ENCODE results near the gene C6orf118.

Gene C6orf118

DNA sequence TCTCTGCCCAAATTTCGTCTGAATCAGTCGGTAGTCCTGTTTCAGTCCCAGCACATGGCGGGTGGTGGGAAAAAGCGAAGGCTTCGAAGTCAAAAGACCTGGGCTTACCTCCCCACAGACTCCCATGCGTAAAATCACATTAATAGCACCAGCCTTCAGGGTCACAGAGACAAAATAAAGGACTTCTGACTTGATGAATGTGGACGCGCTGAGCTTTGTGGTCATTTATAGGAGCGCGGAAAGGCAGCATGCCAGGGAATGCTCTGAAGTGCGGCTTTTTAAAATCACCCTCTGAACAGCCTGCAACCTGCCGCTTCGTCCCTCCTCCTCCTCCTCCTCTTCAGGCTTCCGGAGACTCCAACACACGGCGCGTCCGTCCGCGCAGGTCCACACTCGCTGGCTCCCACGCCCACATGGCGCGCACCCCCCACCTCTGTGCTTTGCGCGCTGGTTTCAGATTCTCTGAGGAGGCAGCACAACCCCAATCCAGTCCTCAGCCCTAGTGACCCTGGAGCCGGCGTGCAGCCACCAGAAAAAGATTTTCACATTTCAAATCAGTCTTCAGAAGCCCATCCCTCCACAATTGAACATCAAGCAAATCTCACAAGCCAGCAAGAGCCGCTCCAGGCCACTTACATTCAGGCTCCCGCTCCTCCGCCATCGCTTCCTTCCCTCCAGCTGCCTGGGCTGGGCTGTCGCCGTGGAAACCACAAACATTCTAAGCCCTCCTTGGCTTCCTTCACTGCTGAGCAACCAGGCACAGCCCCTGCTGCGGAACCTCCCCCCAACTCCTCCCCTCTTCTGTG lies at the start of gene C6orf118:
C6orf118 (minus strand) TSS at position 680 of the 806 bp plus-strand sequence; CDS start at position 661, 19 bp downstream.
- ATAC-seq (ENCODE audit: low read depth) (no peak), DNase-seq (ENCODE audit: low spot score in 2 of 2) (no peak)
- Mint-ChIP-seq H3K4me1 (no peaks in the 10 kb centered on the region), H3K36me3 (no peaks in the 10 kb centered on the region), H3K4me3 (peak within 1 kb of the TSS; percentile 1), H3K27ac (no peak within 1 kb of the TSS), H3K9me3 (peaks cover under 1% of the 10 kb centered on the region), H3K27me3 (no peaks in the 10 kb centered on the region)

DNA sequence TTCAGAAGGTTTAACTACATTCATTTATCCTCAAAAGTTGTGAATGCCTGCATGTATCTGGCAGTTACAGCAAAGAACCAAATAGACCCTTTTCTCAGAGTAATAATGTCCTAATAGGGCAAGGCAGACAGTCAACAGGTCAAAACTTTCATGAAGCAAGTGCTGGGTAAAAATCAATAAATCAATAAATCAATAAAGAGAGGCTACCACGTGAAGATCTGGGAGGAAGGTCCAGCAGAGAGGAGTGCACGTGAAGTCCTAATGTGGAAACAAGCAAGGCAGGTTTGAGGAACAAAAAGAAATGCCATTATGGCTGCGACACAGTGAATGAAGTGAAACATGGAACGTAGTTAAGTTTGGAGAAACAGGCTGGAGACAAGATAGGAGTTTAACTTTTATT lies 36.3 kb upstream of the C6orf118 start:
- ATAC-seq (ENCODE audit: low read depth), result no peak
- H3K27me3 Mint-ChIP-seq, result no peaks in the 10 kb centered on the region
- no peaks in the 10 kb centered on the region for H3K36me3 Mint-ChIP-seq
- peaks cover 5% of the 10 kb centered on the region for H3K9me3 Mint-ChIP-seq
- H3K4me1 Mint-ChIP-seq, result no peaks in the 10 kb centered on the region
- no peak overlapping the region for H3K27ac Mint-ChIP-seq
- H3K4me3 Mint-ChIP-seq, result no peak overlapping the region
- DNase-seq (ENCODE audit: low spot score in 2 of 2), result no peak

- Mint-ChIP-seq H3K27ac (no peak overlapping the region), H3K4me3 (no peak overlapping the region), H3K9me3 (peaks cover 1% of the 10 kb centered on the region), H3K4me1 (no peaks in the 10 kb centered on the region), H3K27me3 (no peaks in the 10 kb centered on the region), H3K36me3 (no peaks in the 10 kb centered on the region)
- ATAC-seq (ENCODE audit: low read depth) (no peak), DNase-seq (ENCODE audit: low spot score in 2 of 2) (no peak)
Measured at GRCh38 chr6:165340532-165340931, 31.1 kb upstream of the C6orf118 start.

DNA sequence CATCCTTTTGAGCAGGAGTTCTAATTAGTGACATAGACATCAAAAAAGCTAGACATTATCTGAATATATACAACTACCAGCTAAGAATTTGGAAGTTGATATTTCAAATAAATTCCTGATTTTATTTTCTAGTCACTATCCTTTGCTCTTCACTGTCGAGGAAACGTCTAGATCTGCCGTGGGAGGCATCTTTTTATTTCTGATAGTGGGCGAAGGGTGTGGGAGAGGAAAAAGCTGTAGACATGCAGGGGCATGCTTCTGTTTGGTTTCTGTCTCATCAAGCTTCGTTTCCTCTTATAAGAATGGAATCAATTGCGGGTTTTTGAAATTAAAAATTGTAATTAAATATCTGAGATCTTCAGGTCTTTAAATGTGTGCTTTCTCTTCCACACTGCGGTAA lies 16.2 kb upstream of the C6orf118 start:
- Mint-ChIP-seq H3K9me3 (peaks cover 12% of the 10 kb centered on the region), H3K27ac (no peak overlapping the region), H3K4me1 (no peaks in the 10 kb centered on the region), H3K4me3 (no peak overlapping the region), H3K36me3 (no peaks in the 10 kb centered on the region), H3K27me3 (no peaks in the 10 kb centered on the region)
- ATAC-seq (ENCODE audit: low read depth) (no peak), DNase-seq (ENCODE audit: low spot score in 2 of 2) (no peak)

DNA sequence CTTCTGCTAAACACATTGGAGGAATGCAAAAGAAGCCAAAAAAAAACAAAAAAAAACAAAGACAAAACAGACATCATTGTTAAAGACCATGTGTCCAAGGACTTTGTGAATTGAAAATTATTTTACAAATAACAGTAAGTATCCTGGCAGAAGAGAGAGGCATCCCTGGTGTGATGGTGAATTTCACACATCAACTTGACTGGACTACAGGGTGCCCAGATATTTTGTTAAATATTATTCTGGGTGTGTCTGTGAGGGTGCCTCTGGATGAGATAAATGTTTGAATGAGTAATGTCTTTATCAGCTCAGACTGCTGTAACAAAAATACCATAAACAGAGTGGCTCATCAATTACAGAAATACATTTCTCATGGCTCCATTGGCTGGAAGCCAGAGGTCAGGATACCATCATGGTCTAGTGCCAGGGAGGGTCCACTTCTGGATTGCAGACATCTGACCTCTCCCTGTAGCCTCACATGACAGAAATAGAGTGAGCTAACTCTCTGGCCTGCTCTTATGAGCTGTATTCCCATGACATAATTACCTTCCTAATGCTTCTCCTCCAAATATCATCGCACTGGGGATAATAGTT lies 12.2 kb upstream of the C6orf118 start:
- ATAC-seq (ENCODE audit: low read depth), result no peak
- Mint-ChIP-seq H3K4me1 (no peaks in the 10 kb centered on the region), H3K36me3 (no peaks in the 10 kb centered on the region), H3K27ac (no peak overlapping the region), H3K9me3 (peaks cover 15% of the 10 kb centered on the region), H3K4me3 (no peak overlapping the region), H3K27me3 (no peaks in the 10 kb centered on the region)
- no peak for DNase-seq (ENCODE audit: low spot score in 2 of 2)

GRCh38 chr6:165321150-165321549 lies 11.7 kb upstream of the C6orf118 start:
- Mint-ChIP-seq H3K36me3 (no peaks in the 10 kb centered on the region), H3K4me1 (no peaks in the 10 kb centered on the region), H3K9me3 (peaks cover 15% of the 10 kb centered on the region), H3K27me3 (no peaks in the 10 kb centered on the region), H3K4me3 (no peak overlapping the region), H3K27ac (no peak overlapping the region)
- ATAC-seq (ENCODE audit: low read depth) (no peak), DNase-seq (ENCODE audit: low spot score in 2 of 2) (no peak)

DNA sequence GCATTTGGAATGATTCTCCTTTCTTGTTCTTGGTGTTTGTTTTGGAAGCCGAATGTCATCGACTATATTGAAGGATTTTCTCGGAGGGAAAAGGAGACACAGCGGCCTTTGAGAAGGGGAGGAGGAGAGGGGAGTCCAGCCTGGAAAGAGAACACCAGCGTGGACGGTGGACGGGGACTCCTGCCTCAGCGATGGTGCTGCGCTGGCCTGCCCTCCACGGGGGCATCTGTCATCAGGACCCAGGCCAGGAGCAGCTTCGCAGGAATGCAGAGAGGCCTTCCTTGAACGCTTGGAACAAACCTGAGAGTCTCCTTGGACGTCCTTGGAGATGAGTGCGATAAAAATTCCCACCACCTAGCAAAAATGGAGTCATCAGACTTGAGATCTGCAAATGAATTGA lies 8.3 kb upstream of the C6orf118 start:
- no peaks in the 10 kb centered on the region for H3K27me3 Mint-ChIP-seq
- H3K9me3 Mint-ChIP-seq, result peaks cover 10% of the 10 kb centered on the region
- no peak for ATAC-seq (ENCODE audit: low read depth)
- H3K4me1 Mint-ChIP-seq, result no peaks in the 10 kb centered on the region
- no peak overlapping the region for H3K4me3 Mint-ChIP-seq
- no peak overlapping the region for H3K27ac Mint-ChIP-seq
- DNase-seq (ENCODE audit: low spot score in 2 of 2), result no peak
- H3K36me3 Mint-ChIP-seq, result no peaks in the 10 kb centered on the region

- no peak for ATAC-seq (ENCODE audit: low read depth)
Measured at GRCh38 chr6:165306955-165307354, 2.5 kb downstream of the C6orf118 start.

DNA sequence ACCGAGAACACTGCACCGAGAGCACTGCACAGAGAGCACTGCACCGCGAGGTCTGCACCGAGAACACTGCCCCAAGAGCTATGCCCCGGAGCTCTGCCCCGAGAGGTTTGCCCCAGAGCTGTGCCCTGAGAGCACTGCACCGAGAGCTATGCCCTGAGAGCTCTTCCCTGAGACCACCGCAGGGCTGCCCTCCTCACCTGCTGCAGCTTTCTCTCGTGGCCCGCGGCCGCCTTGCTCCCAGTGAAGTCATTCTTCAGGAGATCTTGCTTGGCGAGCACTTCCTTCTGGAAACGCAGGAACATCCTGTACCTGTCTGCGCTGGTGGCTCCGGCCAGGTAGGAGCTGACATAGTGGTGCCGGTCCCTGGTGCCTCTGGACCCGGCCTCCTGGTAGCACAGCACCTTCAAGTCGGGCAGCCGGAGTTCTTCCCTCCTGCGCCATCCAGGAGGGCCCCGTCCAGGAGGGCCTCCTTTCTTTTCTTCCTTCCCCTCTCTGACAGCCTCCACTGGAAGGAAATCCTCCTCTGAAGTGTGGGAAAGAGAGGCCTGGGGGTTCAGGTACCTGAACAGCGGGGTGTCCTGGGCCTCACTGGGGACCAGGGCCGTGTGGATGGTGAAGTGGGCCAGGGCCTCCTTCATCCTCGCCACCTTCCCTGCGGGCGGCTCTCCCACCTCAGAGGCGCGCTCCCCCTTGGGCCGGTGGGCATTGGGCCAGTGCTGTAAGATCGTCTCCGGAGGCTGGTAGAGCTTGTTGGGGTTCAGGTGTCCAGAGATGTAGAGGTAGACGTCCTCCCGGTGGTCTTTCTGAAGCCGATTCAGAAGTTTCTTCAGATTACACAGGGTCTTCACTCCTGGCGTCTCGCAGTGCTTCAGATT lies 7.8 kb downstream of the C6orf118 start:
- H3K4me3 Mint-ChIP-seq, result no peak overlapping the region
- DNase-seq (ENCODE audit: low spot score in 2 of 2) (no peak), ATAC-seq (ENCODE audit: low read depth) (no peak)
- H3K36me3 Mint-ChIP-seq, result peaks cover 2% of the 10 kb centered on the region
- no peaks in the 10 kb centered on the region for H3K4me1 Mint-ChIP-seq
- no peaks in the 10 kb centered on the region for H3K27me3 Mint-ChIP-seq
- H3K9me3 Mint-ChIP-seq, result peaks cover 6% of the 10 kb centered on the region
- no peak overlapping the region for H3K27ac Mint-ChIP-seq

More at GRCh38 chr6:165306955-165307354, 2.5 kb downstream of the C6orf118 start:
- Mint-ChIP-seq H3K27ac (no peak overlapping the region), H3K4me1 (no peaks in the 10 kb centered on the region), H3K9me3 (peaks cover 2% of the 10 kb centered on the region), H3K36me3 (peaks cover 2% of the 10 kb centered on the region), H3K4me3 (no peak overlapping the region), H3K27me3 (no peaks in the 10 kb centered on the region)
- DNase-seq (ENCODE audit: low spot score in 2 of 2), result no peak

DNA sequence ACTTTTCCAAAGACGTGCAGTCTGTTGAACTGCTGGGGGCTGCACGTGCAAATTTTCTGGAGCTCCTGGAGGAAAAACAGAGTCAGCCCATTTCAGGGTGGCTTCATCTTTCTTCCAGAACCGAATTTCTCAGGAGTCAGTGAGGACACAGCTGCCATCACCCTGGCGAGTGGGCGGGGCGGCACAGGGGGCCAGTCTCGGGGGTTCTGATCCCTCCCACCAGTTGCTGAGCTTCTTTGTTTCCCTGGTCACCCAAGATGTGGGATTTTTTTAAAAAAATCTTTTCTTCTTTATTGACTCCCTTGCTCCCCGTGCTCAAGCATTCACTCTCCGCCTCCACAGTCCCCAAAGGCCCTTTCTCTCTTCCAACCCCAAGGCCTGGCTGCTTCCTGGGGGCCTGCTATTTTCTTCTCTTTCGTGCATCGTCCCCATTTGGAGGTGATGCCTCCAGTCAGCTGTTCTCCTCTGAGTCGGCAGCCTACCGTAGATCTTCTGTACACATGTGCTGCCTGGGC lies 8.9 kb downstream of the C6orf118 start:
- Mint-ChIP-seq H3K9me3 (peaks cover 7% of the 10 kb centered on the region), H3K36me3 (peaks cover 2% of the 10 kb centered on the region), H3K27ac (no peak overlapping the region), H3K4me1 (no peaks in the 10 kb centered on the region), H3K27me3 (no peaks in the 10 kb centered on the region), H3K4me3 (no peak overlapping the region)
- no peak for ATAC-seq (ENCODE audit: low read depth)
- DNase-seq (ENCODE audit: low spot score in 2 of 2), result no peak

GRCh38 chr6:165298875-165299274 lies 10.5 kb downstream of the C6orf118 start:
- ATAC-seq (ENCODE audit: low read depth) (no peak), DNase-seq (ENCODE audit: low spot score in 2 of 2) (no peak)
- no peaks in the 10 kb centered on the region for H3K27me3 Mint-ChIP-seq
- H3K4me1 Mint-ChIP-seq, result no peaks in the 10 kb centered on the region
- H3K9me3 Mint-ChIP-seq, result peaks cover 7% of the 10 kb centered on the region
- no peak overlapping the region for H3K4me3 Mint-ChIP-seq
- H3K27ac Mint-ChIP-seq, result no peak overlapping the region
- H3K36me3 Mint-ChIP-seq, result peaks cover 2% of the 10 kb centered on the region

GRCh38 chr6:165298402-165298801 lies 11.0 kb downstream of the C6orf118 start:
- H3K9me3 Mint-ChIP-seq, result peaks cover 7% of the 10 kb centered on the region
- DNase-seq (ENCODE audit: low spot score in 2 of 2) (no peak), ATAC-seq (ENCODE audit: low read depth) (no peak)
- peaks cover 2% of the 10 kb centered on the region for H3K36me3 Mint-ChIP-seq
- no peaks in the 10 kb centered on the region for H3K27me3 Mint-ChIP-seq
- no peak overlapping the region for H3K4me3 Mint-ChIP-seq
- no peak overlapping the region for H3K27ac Mint-ChIP-seq
- H3K4me1 Mint-ChIP-seq, result no peaks in the 10 kb centered on the region

DNA sequence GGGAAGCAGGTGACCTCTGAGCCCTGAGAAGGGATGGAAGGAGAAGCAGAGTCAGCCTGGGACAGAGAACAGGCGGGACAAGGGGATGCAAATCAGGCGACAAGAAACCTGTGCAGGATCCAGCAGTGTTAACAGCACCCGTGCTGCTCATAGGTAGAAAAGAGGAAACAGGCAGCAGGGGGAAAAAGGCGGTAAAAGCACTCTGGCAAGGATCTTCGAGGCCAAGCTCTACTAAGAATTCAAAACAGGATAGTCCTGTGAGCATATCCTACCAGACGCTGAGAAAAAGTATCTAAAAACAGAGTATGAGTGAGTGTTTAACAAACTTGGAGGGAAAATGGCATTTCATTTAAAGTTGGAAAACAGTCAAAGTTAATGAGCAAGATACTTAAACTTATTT lies 16.7 kb downstream of the C6orf118 start:
- ATAC-seq (ENCODE audit: low read depth), result no peak
- no peaks in the 10 kb centered on the region for H3K4me1 Mint-ChIP-seq

DNA sequence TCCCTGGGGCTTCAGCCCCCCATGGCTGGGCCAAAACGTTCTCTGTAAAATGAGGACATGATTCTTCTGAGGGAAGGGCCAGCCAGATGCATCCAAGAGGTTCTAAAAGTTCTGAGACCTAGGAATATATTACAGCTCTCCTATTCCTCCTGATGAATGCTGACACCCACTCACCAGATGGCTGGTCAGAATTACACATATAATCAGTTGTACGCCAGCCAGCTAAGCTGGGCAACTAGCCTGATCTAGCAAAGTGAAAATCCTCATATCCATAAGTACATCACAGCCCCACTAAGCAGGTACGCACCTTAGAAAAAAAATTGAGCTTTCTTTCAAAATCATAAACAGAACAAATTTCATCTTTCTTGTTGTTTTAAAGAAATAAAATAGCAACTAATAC lies 34.8 kb downstream of the C6orf118 start:
- peaks cover 13% of the 10 kb centered on the region for H3K9me3 Mint-ChIP-seq
- H3K27me3 Mint-ChIP-seq, result no peaks in the 10 kb centered on the region
- no peak overlapping the region for H3K27ac Mint-ChIP-seq
- no peak overlapping the region for H3K4me3 Mint-ChIP-seq
- H3K36me3 Mint-ChIP-seq, result peaks cover 2% of the 10 kb centered on the region
- ATAC-seq (ENCODE audit: low read depth) (no peak), DNase-seq (ENCODE audit: low spot score in 2 of 2) (no peak)
- H3K4me1 Mint-ChIP-seq, result no peaks in the 10 kb centered on the region

More for the DNA sequence above, 16.7 kb downstream of the C6orf118 start:
- H3K9me3 Mint-ChIP-seq, result peaks cover 13% of the 10 kb centered on the region
- no peak overlapping the region for H3K27ac Mint-ChIP-seq
- no peak overlapping the region for H3K4me3 Mint-ChIP-seq
- no peaks in the 10 kb centered on the region for H3K36me3 Mint-ChIP-seq
- DNase-seq (ENCODE audit: low spot score in 2 of 2), result no peak
- H3K27me3 Mint-ChIP-seq, result no peaks in the 10 kb centered on the region
